Stimulated activated CD4-positive, alpha-beta T cell treated with anti-CD3 and anti-CD28 coated beads, Interleukin-15, amount 100 ng/mL, for 1 hour (primary cell): ENCODE data around the gene PIGU.
A peak's percentile ranks its signal among the peaks of the same experiment; 100 is the strongest.
"Not testable (repeated sequence)": the region's sequence is repeated elsewhere in the genome, so short reads cannot be mapped to it uniquely, and the experiment has no call there.

Source experiments
- DNase-seq, 2 donors: peaks; one replicate each; pipeline ENCODE4 v3.0.0-alpha.2; 2020; ENCODE audit warnings: low read depth in 1 of 2, low spot score in 1 of 2

The PIGU gene

GRCh38 chr20:34537651-34538050 is 139.2 kb downstream of the PIGU start:
- no peak for DNase-seq

- peak; percentile 13 to 32 for DNase-seq
These were observed 140.0 kb downstream of the PIGU start for GRCh38 chr20:34536798-34537394.

GRCh38 chr20:34535857-34536256 is 141.0 kb downstream of the PIGU start:
- DNase-seq: no peak

GRCh38 chr20:34535301-34535840 is 141.5 kb downstream of the PIGU start:
- DNase-seq: no peak

GRCh38 chr20:34534391-34535165 is 142.3 kb downstream of the PIGU start:
- no peak for DNase-seq

- DNase-seq: no peak
These were observed 144.1 kb downstream of the PIGU start for GRCh38 chr20:34532756-34533155.

GRCh38 chr20:34532320-34532719 is 144.6 kb downstream of the PIGU start:
- no peak for DNase-seq

GRCh38 chr20:34531608-34532265 is 145.2 kb downstream of the PIGU start:
- DNase-seq: no peak

- DNase-seq: no peak
These were observed 146.6 kb downstream of the PIGU start for GRCh38 chr20:34530342-34530741.

GRCh38 chr20:34529742-34530141 is 147.2 kb downstream of the PIGU start:
- DNase-seq: no peak

GRCh38 chr20:34528921-34529297 is 148.0 kb downstream of the PIGU start:
- DNase-seq: no peak

- no peak for DNase-seq
These were observed 149.9 kb downstream of the PIGU start for GRCh38 chr20:34527016-34527415.

- no peak for DNase-seq
These were observed 150.4 kb downstream of the PIGU start for GRCh38 chr20:34526466-34526865.

GRCh38 chr20:34525709-34526416 is 151.0 kb downstream of the PIGU start:
- DNase-seq: no peak

GRCh38 chr20:34525342-34525708 is 151.6 kb downstream of the PIGU start:
- no peak for DNase-seq

- DNase-seq: no peak
These were observed 152.5 kb downstream of the PIGU start for GRCh38 chr20:34524426-34524825.

GRCh38 chr20:34522969-34523871 is 153.7 kb downstream of the PIGU start:
- peak in 1 of 2 donors; percentile 40 for DNase-seq

GRCh38 chr20:34519841-34520240 is 157.1 kb downstream of the PIGU start:
- not testable (repeated sequence) for DNase-seq

- DNase-seq: not testable (repeated sequence)
These were observed 158.0 kb downstream of the PIGU start for GRCh38 chr20:34518863-34519262.

- no peak for DNase-seq
These were observed 159.8 kb downstream of the PIGU start for GRCh38 chr20:34517114-34517505.
